WTC11 (cell line): ENCODE results near the gene RIF1. TPM values are rescaled to one million over a fixed set of nuclear protein-coding genes. Genes with fewer than 3 reads are reported as not detected.

ENCODE experiments used
- ATAC-seq: fragments of 200-7000 bp; cut with Tn5 transposase; 2 replicates; pipeline ENCODE4 v1.10.0; 2021; ENCODE audit warnings: mild to moderate bottlenecking, moderate library complexity
- CTCF ChIA-PET: fragments of 300-600 bp; sonication (Branson Sonifier 250); formaldehyde crosslinking; loops from one replicate; lab custom pipeline; 2021; ENCODE audit warnings: antibody characterized with exemption; lab: Charles Lee
- POLR2A ChIA-PET: fragments of 350-600 bp; sonication (Branson Sonifier 250); formaldehyde crosslinking; loops from one replicate; lab custom pipeline; 2021; ENCODE audit warnings: antibody characterized with exemption; lab: Charles Lee
- DNase-seq: peaks from one replicate; pipeline ENCODE4 v3.0.0; 2021; ENCODE audit warnings: low spot score
- H3K27ac Mint-ChIP-seq: 2 replicates; pipeline ENCODE4 v1.8.0; 2021; ENCODE audit warnings: mixed read lengths
- H3K27me3 Mint-ChIP-seq: 2 replicates; pipeline ENCODE4 v1.8.0; 2021; ENCODE audit warnings: low read depth, mild to moderate bottlenecking, moderate library complexity, mixed read lengths
- H3K36me3 Mint-ChIP-seq: 2 replicates; pipeline ENCODE4 v1.8.0; 2021; ENCODE audit warnings: mixed read lengths
- H3K4me1 Mint-ChIP-seq: 2 replicates; pipeline ENCODE4 v1.8.0; 2022; ENCODE audit warnings: mixed read lengths
- H3K4me3 Mint-ChIP-seq: 2 replicates; pipeline ENCODE4 v1.8.0; 2021; ENCODE audit warnings: mild to moderate bottlenecking, moderate library complexity, mixed read lengths
- H3K9me3 Mint-ChIP-seq: 2 replicates; pipeline ENCODE4 v1.8.0; 2021; ENCODE audit warnings: mixed read lengths
- ESRRA ChIP-seq: sonication (generic); formaldehyde crosslinking; IDR thresholded peaks from 2 replicates; pipeline ENCODE4 v1.8.1; 2022; ENCODE audit warnings: mild to moderate bottlenecking, missing genetic modification reagents, borderline replicate concordance
- ETV6 ChIP-seq: sonication (generic); formaldehyde crosslinking; IDR thresholded peaks from 2 replicates; pipeline ENCODE4 v1.8.1; 2022; ENCODE audit warnings: mild to moderate bottlenecking, missing genetic modification reagents
- FOXP4 ChIP-seq: sonication (generic); formaldehyde crosslinking; IDR thresholded peaks from 2 replicates; pipeline ENCODE4 v1.8.0; 2022; ENCODE audit warnings: mild to moderate bottlenecking, missing genetic modification reagents
- GRHL2 ChIP-seq: fragments of 250-450 bp; sonication (Bioruptor Pico); IDR thresholded peaks from 2 replicates; pipeline ENCODE4 v1.8.0; 2022; ENCODE audit warnings: mild to moderate bottlenecking, moderate library complexity; ENCODE audit not compliant: insufficient replicate concordance, severe bottlenecking
- IRF2 ChIP-seq: sonication (generic); formaldehyde crosslinking; IDR thresholded peaks from 2 replicates; pipeline ENCODE4 v1.8.0; 2022; ENCODE audit warnings: low read depth, missing genetic modification reagents, borderline replicate concordance
- JUN ChIP-seq: sonication (generic); formaldehyde crosslinking; IDR thresholded peaks from 2 replicates; pipeline ENCODE4 v1.8.0; 2023; ENCODE audit warnings: mild to moderate bottlenecking, missing genetic modification reagents
- NFATC4 ChIP-seq: fragments of 250-450 bp; sonication (Bioruptor Pico); IDR thresholded peaks from 2 replicates; pipeline ENCODE4 v1.9.0; 2021; ENCODE audit warnings: mild to moderate bottlenecking
- NFYB ChIP-seq: sonication (generic); formaldehyde crosslinking; conservative IDR thresholded peaks from 2 replicates; pipeline ENCODE4 v1.8.0; 2022; ENCODE audit warnings: low read depth, missing genetic modification reagents
- PREB ChIP-seq: sonication (generic); formaldehyde crosslinking; IDR thresholded peaks from 2 replicates; pipeline ENCODE4 v1.8.1; 2022; ENCODE audit warnings: mild to moderate bottlenecking, missing genetic modification reagents, moderate library complexity, borderline replicate concordance
- RELA ChIP-seq: sonication (generic); formaldehyde crosslinking; IDR thresholded peaks from 2 replicates; pipeline ENCODE4 v1.8.1; 2022; ENCODE audit warnings: missing genetic modification reagents, mild to moderate bottlenecking, borderline replicate concordance
- RORB ChIP-seq: fragments of 250-450 bp; sonication (Bioruptor Pico); IDR thresholded peaks from 2 replicates; pipeline ENCODE4 v1.9.0; 2021; ENCODE audit warnings: mild to moderate bottlenecking
- SMAD3 ChIP-seq: sonication (generic); formaldehyde crosslinking; IDR thresholded peaks from 2 replicates; pipeline ENCODE4 v1.8.0; 2022; ENCODE audit warnings: missing genetic modification reagents, mild to moderate bottlenecking, borderline replicate concordance
- STAT6 ChIP-seq: sonication (generic); formaldehyde crosslinking; conservative IDR thresholded peaks from 2 replicates; pipeline ENCODE4 v1.8.1; 2023; ENCODE audit warnings: mild to moderate bottlenecking, low read depth, missing genetic modification reagents, moderate library complexity
- TEAD1 ChIP-seq: sonication (generic); formaldehyde crosslinking; IDR thresholded peaks from 2 replicates; pipeline ENCODE4 v1.8.0; 2022; ENCODE audit warnings: mild to moderate bottlenecking, missing genetic modification reagents
- ZBTB21 ChIP-seq: sonication (generic); formaldehyde crosslinking; IDR thresholded peaks from 2 replicates; pipeline ENCODE4 v1.8.1; 2023; ENCODE audit warnings: mild to moderate bottlenecking, missing genetic modification reagents, borderline replicate concordance
- ZNF396 ChIP-seq: fragments of 250-450 bp; sonication (Bioruptor Pico); IDR thresholded peaks from 2 replicates; pipeline ENCODE4 v1.8.0; 2021; ENCODE audit warnings: mild to moderate bottlenecking, moderate library complexity, borderline replicate concordance
- ZNF425 ChIP-seq: fragments of 250-450 bp; sonication (Bioruptor Pico); conservative IDR thresholded peaks from 2 replicates; pipeline ENCODE4 v1.9.0; 2021; ENCODE audit warnings: mild to moderate bottlenecking
- total RNA-seq: library from RNA; stranded (reverse); gene quantifications from 3 replicates; pipeline ENCODE4 v1.2.3, GENCODE V29; 2021
- TF ChIP-seq, protein P1 (sequence below): sonication (generic); formaldehyde crosslinking; IDR thresholded peaks from 2 replicates; pipeline ENCODE4 v1.8.1; 2022; ENCODE audit warnings: missing genetic modification reagents, borderline replicate concordance
- TF ChIP-seq, protein P2 (sequence below): sonication (generic); formaldehyde crosslinking; IDR thresholded peaks from 2 replicates; pipeline ENCODE4 v1.8.0; 2023; ENCODE audit warnings: mild to moderate bottlenecking, missing genetic modification reagents
- TF ChIP-seq, protein P3 (sequence below): sonication (generic); formaldehyde crosslinking; IDR thresholded peaks from 2 replicates; pipeline ENCODE4 v1.8.1; 2022; ENCODE audit warnings: low read depth, missing genetic modification reagents, borderline replicate concordance

Gene RIF1
- total RNA-seq, 1 experiment from 2014 or later, result 96.9 TPM

GRCh38 chr2:151520976-151521375, 111.3 kb downstream of the RIF1 start:
- ChIA-PET CTCF (no interaction called here), POLR2A (no interaction called here)
- ATAC-seq (no peak), DNase-seq (no peak)
- no peaks in the 10 kb centered on the region for H3K36me3 Mint-ChIP-seq
- H3K4me3 Mint-ChIP-seq, result no peak overlapping the region
- H3K9me3 Mint-ChIP-seq, result no peaks in the 10 kb centered on the region
- H3K4me1 Mint-ChIP-seq, result peaks cover 11% of the 10 kb centered on the region
- H3K27ac Mint-ChIP-seq, result 0 out of 2 replicates have a peak overlapping the region, but pooled peaks have one; percentile 0
- TF ChIP-seq FOXP4 (CRISPR knock-in tag) (no peak), ZBTB21 (CRISPR knock-in tag) (no peak), NFYB (CRISPR knock-in tag) (no peak), NFATC4 (CRISPR knock-in tag) (no peak), STAT6 (CRISPR knock-in tag) (no peak), GRHL2 (CRISPR knock-in tag) (no peak), RORB (CRISPR knock-in tag) (no peak), ZNF425 (no peak)
- TF ChIP-seq, protein P1, sequence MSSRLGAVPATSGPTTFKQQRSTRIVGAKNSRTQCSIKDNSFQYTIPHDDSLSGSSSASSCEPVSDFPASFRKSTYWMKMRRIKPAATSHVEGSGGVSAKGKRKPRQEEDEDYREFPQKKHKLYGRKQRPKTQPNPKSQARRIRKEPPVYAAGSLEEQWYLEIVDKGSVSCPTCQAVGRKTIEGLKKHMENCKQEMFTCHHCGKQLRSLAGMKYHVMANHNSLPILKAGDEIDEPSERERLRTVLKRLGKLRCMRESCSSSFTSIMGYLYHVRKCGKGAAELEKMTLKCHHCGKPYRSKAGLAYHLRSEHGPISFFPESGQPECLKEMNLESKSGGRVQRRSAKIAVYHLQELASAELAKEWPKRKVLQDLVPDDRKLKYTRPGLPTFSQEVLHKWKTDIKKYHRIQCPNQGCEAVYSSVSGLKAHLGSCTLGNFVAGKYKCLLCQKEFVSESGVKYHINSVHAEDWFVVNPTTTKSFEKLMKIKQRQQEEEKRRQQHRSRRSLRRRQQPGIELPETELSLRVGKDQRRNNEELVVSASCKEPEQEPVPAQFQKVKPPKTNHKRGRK, result no peak
- H3K27me3 Mint-ChIP-seq, result no peaks in the 10 kb centered on the region

DNA sequence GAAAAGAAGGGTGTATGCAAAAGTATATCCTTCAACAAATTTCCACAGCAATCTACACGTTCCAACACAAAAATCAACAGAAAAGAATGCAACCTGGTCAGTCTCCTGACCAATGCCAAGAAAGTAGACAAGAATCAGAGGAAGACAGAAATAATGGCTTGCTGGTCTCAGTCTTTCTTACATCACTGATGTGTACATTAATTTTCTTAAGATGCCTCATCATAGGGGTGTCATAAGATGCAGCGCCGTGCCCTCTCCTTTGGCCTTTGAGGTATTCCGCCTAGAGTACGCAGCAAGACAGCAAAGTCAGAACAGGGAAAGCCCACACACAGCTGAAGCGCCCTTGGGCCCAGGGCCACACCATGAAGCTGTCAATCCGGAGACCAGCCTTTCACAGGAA, 112.9 kb downstream of the RIF1 start:
- no peaks in the 10 kb centered on the region for H3K27me3 Mint-ChIP-seq
- H3K36me3 Mint-ChIP-seq, result no peaks in the 10 kb centered on the region
- no peak for TF ChIP-seq RELA (CRISPR knock-in tag)
- TF ChIP-seq, protein P2, sequence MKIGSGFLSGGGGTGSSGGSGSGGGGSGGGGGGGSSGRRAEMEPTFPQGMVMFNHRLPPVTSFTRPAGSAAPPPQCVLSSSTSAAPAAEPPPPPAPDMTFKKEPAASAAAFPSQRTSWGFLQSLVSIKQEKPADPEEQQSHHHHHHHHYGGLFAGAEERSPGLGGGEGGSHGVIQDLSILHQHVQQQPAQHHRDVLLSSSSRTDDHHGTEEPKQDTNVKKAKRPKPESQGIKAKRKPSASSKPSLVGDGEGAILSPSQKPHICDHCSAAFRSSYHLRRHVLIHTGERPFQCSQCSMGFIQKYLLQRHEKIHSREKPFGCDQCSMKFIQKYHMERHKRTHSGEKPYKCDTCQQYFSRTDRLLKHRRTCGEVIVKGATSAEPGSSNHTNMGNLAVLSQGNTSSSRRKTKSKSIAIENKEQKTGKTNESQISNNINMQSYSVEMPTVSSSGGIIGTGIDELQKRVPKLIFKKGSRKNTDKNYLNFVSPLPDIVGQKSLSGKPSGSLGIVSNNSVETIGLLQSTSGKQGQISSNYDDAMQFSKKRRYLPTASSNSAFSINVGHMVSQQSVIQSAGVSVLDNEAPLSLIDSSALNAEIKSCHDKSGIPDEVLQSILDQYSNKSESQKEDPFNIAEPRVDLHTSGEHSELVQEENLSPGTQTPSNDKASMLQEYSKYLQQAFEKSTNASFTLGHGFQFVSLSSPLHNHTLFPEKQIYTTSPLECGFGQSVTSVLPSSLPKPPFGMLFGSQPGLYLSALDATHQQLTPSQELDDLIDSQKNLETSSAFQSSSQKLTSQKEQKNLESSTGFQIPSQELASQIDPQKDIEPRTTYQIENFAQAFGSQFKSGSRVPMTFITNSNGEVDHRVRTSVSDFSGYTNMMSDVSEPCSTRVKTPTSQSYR (CRISPR knock-in tag), result no peak
- TF ChIP-seq IRF2 (CRISPR knock-in tag), result no peak
- TF ChIP-seq, protein P3, sequence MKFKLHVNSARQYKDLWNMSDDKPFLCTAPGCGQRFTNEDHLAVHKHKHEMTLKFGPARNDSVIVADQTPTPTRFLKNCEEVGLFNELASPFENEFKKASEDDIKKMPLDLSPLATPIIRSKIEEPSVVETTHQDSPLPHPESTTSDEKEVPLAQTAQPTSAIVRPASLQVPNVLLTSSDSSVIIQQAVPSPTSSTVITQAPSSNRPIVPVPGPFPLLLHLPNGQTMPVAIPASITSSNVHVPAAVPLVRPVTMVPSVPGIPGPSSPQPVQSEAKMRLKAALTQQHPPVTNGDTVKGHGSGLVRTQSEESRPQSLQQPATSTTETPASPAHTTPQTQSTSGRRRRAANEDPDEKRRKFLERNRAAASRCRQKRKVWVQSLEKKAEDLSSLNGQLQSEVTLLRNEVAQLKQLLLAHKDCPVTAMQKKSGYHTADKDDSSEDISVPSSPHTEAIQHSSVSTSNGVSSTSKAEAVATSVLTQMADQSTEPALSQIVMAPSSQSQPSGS (CRISPR knock-in tag), result no peak
- TF ChIP-seq JUN (CRISPR knock-in tag), result no peak
- no peak for TF ChIP-seq SMAD3 (CRISPR knock-in tag)
- no peak for TF ChIP-seq TEAD1 (CRISPR knock-in tag)
- no peak for TF ChIP-seq ZNF396 (CRISPR knock-in tag)
- TF ChIP-seq PREB (CRISPR knock-in tag), result no peak
- no peak for TF ChIP-seq ETV6 (CRISPR knock-in tag)
- no peak for TF ChIP-seq ESRRA (CRISPR knock-in tag)
- no peak overlapping the region for H3K27ac Mint-ChIP-seq
- H3K9me3 Mint-ChIP-seq, result no peaks in the 10 kb centered on the region
- POLR2A ChIA-PET, result no interaction called here
- H3K4me1 Mint-ChIP-seq, result peaks cover 11% of the 10 kb centered on the region
- no peak for DNase-seq
- H3K4me3 Mint-ChIP-seq, result no peak overlapping the region
- no peak for ATAC-seq
- CTCF ChIA-PET, result no interaction called here
